Sigmoid colon (tissue), 7 donors: ENCODE data around the gene G6PD. TPM values are rescaled to one million over a fixed set of nuclear protein-coding genes. Genes with fewer than 3 reads are reported as not detected.
A peak's percentile ranks its signal among the peaks of the same experiment; 100 is the strongest.

Experiments used
- DNase-seq: peaks from one replicate; pipeline ENCODE4 v3.0.0-alpha.2; 2019
- H3K27ac ChIP-seq, 4 donors: fragments of 200-600 bp; sonication (generic); one replicate each; pipeline ENCODE4 v1.5.1; 2016 to 2019; ENCODE audit warnings: mild to moderate bottlenecking in 1 of 4
- H3K27me3 ChIP-seq, 3 donors: fragments of 200-600 bp; sonication (generic); one replicate each; pipeline ENCODE4 v1.5.1; 2019; ENCODE audit warnings: mild to moderate bottlenecking in 1 of 3
- H3K36me3 ChIP-seq, 4 donors: fragments of 200-600 bp; sonication (generic); one replicate each; pipeline ENCODE4 v1.5.1; 2016 to 2019
- H3K4me1 ChIP-seq, 4 donors: fragments of 200-600 bp; sonication (generic); one replicate each; pipeline ENCODE4 v1.5.1; 2017 to 2019
- H3K4me3 ChIP-seq, 4 donors: fragments of 200-600 bp; sonication (generic); one replicate each; pipeline ENCODE4 v1.5.1; 2017 to 2019; ENCODE audit warnings: mild to moderate bottlenecking in 2 of 4, moderate library complexity in 1 of 4
- H3K9me3 ChIP-seq, 4 donors: fragments of 200-600 bp in 3 of 4; sonication (generic) in 3 of 4; one replicate each; pipeline versions ENCODE4 v1.5.1 to v1.6.1; 2013 to 2019
- EP300 ChIP-seq, 4 donors: sonication (generic); formaldehyde crosslinking; IDR thresholded peaks; one replicate each; pipeline ENCODE4 v1.6.1; 2017; ENCODE audit warnings: antibody characterized with exemption in 4 of 4
- POLR2A ChIP-seq, 2 donors: fragments of 450-650 bp; IDR thresholded peaks; one replicate each; pipeline ENCODE4 v1.6.1; 2016; ENCODE audit warnings: antibody characterized with exemption in 2 of 2, mild to moderate bottlenecking in 2 of 2, moderate library complexity in 2 of 2
- POLR2AphosphoS5 ChIP-seq, 4 donors: sonication (generic); formaldehyde crosslinking; IDR thresholded peaks; one replicate each; pipeline ENCODE4 v1.6.1; 2017; ENCODE audit warnings: antibody characterized with exemption in 4 of 4
- WGBS, 2 donors: extraction: QIAGEN DNeasy Blood & Tissue Kit; methylation state at CpG; one replicate each; pipeline ENCODE4 v1.1.7; 2013; 5-methylcytosine and 5-hydroxymethylcytosine counted together
- intact Hi-C: fragments of 100-400 bp; cut with DNase I; formaldehyde crosslinking; loops from one replicate; pipeline ENCODE4 v1.15.1; 2023
- polyA plus RNA-seq, 3 donors: library from polyadenylated mRNA; stranded (reverse); fragments of 200-250 nt; gene quantifications; one replicate each; pipeline ENCODE4 v1.2.3, GENCODE V29; 2013
- total RNA-seq, 4 donors: library from RNA; depleted of rRNA; stranded (reverse); fragments of >200 nt; gene quantifications; one replicate each; pipeline ENCODE4 v1.1.0, GENCODE V29; 2016
- TF ChIP-seq, protein P1 (sequence below), 4 experiments: fragments of 450-650 bp in 3 of 4; fragments of 200-600 bp in 1 of 4; IDR thresholded peaks; one replicate each; pipeline ENCODE4 v1.5.1; 2016 to 2019; ENCODE audit warnings: antibody characterized with exemption in 4 of 4, mild to moderate bottlenecking in 3 of 4, moderate library complexity in 2 of 4
- donor health status: healthy with polysubstance abuse.
- donor health status: Bipolar disorder and iron deficiency.
- donor health status: healthy.

Gene G6PD
- total and polyA plus RNA-seq, 7 donors, result 9.0 to 34.6 (median 18.2) TPM

DNA sequence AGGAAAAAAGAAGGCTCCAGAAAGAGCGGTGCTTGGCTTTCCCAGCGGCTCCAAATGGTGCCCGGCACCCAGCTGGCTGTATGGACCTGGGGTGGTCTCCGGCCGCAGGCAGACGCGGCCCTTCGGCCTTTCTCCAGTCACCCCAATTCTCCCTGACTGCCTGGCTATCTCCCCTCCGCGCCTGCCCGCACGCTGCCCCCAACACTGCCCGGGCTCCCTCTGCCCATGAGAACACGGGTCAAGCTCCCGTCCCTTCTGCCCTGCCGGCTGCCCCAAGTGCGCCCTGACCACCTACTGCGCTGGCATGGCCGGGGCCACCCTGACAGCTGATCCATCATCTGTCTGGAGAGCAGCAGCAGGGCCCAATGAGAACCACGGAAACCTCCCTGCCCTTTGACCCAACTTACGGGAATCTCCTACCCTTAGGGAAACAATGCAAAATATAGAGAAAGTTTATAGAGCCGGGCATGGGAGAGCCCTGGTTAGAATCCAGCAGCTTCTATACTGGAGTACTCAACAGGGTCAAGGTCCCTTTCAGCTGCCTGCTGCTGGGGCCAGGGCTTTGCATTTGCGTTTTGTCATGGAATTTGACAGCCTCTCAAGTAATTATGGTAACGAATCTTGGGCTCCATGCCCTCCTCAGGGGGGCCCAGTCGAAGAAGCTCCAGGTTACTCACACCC lies 29.4 kb downstream of the G6PD start:
- Histone ChIP-seq H3K9me3 (no peaks in the 10 kb centered on the region), H3K27ac (peak overlapping the region; percentile 88 to 95 (median 91)), H3K4me1 (peaks cover 0 to 24% (median 17%) of the 10 kb centered on the region in 4 donors), H3K36me3 (no peaks in the 10 kb centered on the region), H3K4me3 (peak overlapping the region in 3 of 4 donors; percentile 31 to 67 (median 65)), H3K27me3 (no peaks in the 10 kb centered on the region)
- intact Hi-C loops, result loop anchor here (5.0 kb wide), 1 partner anchor 40 kb away; the partner anchor contains the start of gene LAGE3
- TF ChIP-seq POLR2AphosphoS5 (IDR thresholded peaks at IDR 0.05) (no peak), EP300 (IDR thresholded peaks at IDR 0.05) (no peak), POLR2A (IDR thresholded peaks at IDR 0.05) (no peak)
- TF ChIP-seq, protein P1, sequence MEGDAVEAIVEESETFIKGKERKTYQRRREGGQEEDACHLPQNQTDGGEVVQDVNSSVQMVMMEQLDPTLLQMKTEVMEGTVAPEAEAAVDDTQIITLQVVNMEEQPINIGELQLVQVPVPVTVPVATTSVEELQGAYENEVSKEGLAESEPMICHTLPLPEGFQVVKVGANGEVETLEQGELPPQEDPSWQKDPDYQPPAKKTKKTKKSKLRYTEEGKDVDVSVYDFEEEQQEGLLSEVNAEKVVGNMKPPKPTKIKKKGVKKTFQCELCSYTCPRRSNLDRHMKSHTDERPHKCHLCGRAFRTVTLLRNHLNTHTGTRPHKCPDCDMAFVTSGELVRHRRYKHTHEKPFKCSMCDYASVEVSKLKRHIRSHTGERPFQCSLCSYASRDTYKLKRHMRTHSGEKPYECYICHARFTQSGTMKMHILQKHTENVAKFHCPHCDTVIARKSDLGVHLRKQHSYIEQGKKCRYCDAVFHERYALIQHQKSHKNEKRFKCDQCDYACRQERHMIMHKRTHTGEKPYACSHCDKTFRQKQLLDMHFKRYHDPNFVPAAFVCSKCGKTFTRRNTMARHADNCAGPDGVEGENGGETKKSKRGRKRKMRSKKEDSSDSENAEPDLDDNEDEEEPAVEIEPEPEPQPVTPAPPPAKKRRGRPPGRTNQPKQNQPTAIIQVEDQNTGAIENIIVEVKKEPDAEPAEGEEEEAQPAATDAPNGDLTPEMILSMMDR (IDR thresholded peaks at IDR 0.05), result no peak
- peak; percentile 71 for DNase-seq
- WGBS, 2 donors, result 16 to 58% methylated on average over 25 of the region's 25 CpGs

GRCh38 chrX:154516656-154517100 lies 30.0 kb downstream of the G6PD start:
- Histone ChIP-seq H3K9me3 (no peaks in the 10 kb centered on the region), H3K27me3 (no peaks in the 10 kb centered on the region), H3K4me1 (peaks cover 0 to 24% (median 17%) of the 10 kb centered on the region in 4 donors), H3K36me3 (no peaks in the 10 kb centered on the region), H3K4me3 (peak overlapping the region in 3 of 4 donors; percentile 31 to 67 (median 65)), H3K27ac (peak overlapping the region; percentile 88 to 95 (median 91))
- DNase-seq, result peak; percentile 86
- intact Hi-C loops, result loop anchor here (1.0 to 5.0 kb wide), 2 partner anchors 26 to 39 kb away; partner anchors contain the start of genes LAGE3 and SLC10A3
- 3 to 7% methylated on average over 19 of the region's 19 CpGs for WGBS, 2 donors
- peak in 1 of 4 donors; percentile 8 for TF ChIP-seq POLR2AphosphoS5 (IDR thresholded peaks at IDR 0.05)
- TF ChIP-seq, protein P1 (IDR thresholded peaks at IDR 0.05), result no peak

DNA sequence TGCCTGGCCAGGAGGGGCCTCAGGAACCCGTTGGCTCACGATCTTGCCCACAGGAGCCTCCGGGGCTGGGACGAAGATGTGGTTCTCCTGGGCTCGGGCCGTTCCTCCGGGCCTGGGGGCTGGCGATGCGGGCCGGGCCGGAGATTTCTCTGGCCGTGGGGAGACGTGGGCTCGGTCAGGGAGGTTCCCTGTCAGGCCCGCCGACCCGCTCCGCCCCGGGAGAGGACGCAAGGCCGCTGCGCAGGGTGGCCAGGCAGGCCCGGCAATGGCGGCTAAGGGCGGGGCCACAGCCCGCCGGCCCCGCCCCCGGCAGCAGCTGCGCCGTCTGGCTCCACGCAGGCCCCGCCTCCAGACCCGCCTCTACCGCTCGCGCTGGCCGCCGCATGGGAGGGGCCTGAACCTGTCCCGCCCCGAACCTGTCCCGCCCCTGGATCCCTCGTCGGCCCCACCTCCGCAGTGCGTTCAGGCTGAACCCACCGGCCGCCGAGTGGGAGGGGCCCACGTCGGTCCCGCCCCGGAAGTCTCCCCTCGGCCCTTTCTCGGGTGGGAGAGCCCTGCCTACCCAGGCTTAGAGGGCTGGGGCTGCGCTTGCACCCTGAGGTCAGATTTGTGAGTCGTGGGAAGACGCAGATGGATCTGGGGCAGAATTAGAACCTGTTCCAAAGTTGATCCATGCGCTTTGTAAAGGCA lies 30.5 kb downstream of the G6PD start, which contains the start of gene FAM3A:
TSS of gene FAM3A (minus strand) at position 267 of the 690 bp plus-strand sequence. CDS start 460 bp downstream, outside the sequence.
- Histone ChIP-seq H3K9me3 (no peaks in the 10 kb centered on the region), H3K36me3 (no peaks in the 10 kb centered on the region), H3K27me3 (no peaks in the 10 kb centered on the region), H3K4me1 (peaks cover 0 to 24% (median 17%) of the 10 kb centered on the region in 4 donors), H3K4me3 (peak within 1 kb of the TSS; percentile 59 to 67 (median 66)), H3K27ac (peak within 1 kb of the TSS; percentile 88 to 95 (median 91))
- DNase-seq, result peak; percentile 97
- intact Hi-C loops, result loop anchor here (1.0 to 5.0 kb wide), 2 partner anchors 26 to 39 kb away; partner anchors contain the start of genes LAGE3 and SLC10A3
- TF ChIP-seq POLR2A (IDR thresholded peaks at IDR 0.05) (peak; percentile 71 to 76), EP300 (IDR thresholded peaks at IDR 0.05) (no peak), POLR2AphosphoS5 (IDR thresholded peaks at IDR 0.05) (peak; percentile 79 to 97 (median 90))
- TF ChIP-seq, protein P1 (IDR thresholded peaks at IDR 0.05), result no peak
- WGBS, 2 donors, result 0 to 1% methylated on average over 59 of the region's 59 CpGs

DNA sequence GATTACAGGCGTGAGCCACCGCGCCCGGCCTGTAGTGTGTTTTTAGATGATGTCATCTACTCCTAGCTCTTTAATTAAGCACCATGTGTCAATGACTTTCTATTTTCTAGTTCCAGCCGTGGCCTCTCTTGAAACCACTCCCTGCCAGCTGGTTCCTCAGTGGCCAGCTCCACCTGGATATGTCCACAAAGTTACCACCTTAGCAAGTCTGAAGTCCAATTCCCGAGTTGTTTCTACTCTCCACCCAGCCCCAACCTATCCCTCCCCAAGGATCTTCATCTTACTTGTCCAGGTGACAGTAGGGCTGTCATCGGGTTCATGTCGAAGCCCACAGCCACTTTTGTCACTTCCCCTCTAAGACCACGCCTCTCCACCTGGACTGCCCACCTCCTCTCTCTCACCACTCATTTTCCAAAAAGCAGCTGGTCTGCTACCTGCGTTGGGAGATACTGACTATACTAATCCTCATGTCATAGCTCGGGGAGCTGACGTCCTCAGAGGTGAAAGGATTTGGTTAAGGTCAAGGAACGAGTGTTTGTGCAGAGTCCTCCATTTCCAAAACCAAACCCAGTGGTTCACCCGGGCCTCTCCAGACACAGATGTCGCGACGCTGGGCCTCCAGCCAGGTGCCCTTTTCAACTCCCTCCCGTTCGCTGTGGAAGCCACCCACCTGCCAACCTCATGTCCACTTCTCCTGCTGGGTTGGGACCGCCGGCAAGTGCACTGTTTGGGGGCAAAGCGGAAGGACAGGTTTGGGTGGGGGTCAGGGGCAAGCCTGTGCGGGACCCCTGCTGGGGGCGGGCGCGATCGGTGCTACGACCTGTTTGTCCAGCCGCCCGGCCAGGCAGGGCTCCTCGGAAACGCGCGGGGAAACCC lies 31.3 kb downstream of the G6PD start:
- Histone ChIP-seq H3K36me3 (no peaks in the 10 kb centered on the region), H3K4me1 (peaks cover 0 to 24% (median 17%) of the 10 kb centered on the region in 4 donors), H3K4me3 (peak overlapping the region; percentile 59 to 67 (median 66)), H3K27me3 (no peaks in the 10 kb centered on the region), H3K27ac (peak overlapping the region; percentile 88 to 95 (median 91)), H3K9me3 (no peaks in the 10 kb centered on the region)
- peak; percentile 76 for DNase-seq
- TF ChIP-seq POLR2AphosphoS5 (IDR thresholded peaks at IDR 0.05) (no peak), POLR2A (IDR thresholded peaks at IDR 0.05) (no peak), EP300 (IDR thresholded peaks at IDR 0.05) (no peak)
- TF ChIP-seq, protein P1 (IDR thresholded peaks at IDR 0.05), result no peak
- intact Hi-C loops, result loop anchor here (5.0 kb wide), 1 partner anchor 38 kb away; the partner anchor contains the start of gene LAGE3
- WGBS, 2 donors, result 3 to 11% methylated on average over 34 of the region's 34 CpGs
